Ishikawa (cell line): ENCODE measurements around the gene UNCX.

ENCODE experiments used
- CEBPB ChIP-seq: IDR thresholded peaks from 2 replicates; pipeline ENCODE4 v1.6.1; 2012
- CREB1 ChIP-seq: IDR thresholded peaks from 2 replicates; pipeline ENCODE4 v1.6.1; 2012; ENCODE audit warnings: low read depth
- EGR1 ChIP-seq: IDR thresholded peaks from 2 replicates; pipeline ENCODE4 v1.6.1; 2012
- EP300 ChIP-seq: IDR thresholded peaks from 2 replicates; pipeline ENCODE4 v1.6.1; 2012; ENCODE audit warnings: borderline replicate concordance
- FOXM1 ChIP-seq: IDR thresholded peaks from 2 replicates; pipeline ENCODE4 v1.6.1; 2012; ENCODE audit warnings: low read depth, borderline replicate concordance
- MAX ChIP-seq: IDR thresholded peaks from 2 replicates; pipeline ENCODE4 v1.6.1; 2012
- NFIC ChIP-seq: IDR thresholded peaks from 2 replicates; pipeline ENCODE4 v1.6.1; 2012
- RAD21 ChIP-seq: IDR thresholded peaks from 2 replicates; pipeline ENCODE4 v1.6.1; 2012; ENCODE audit warnings: low read depth
- REST ChIP-seq: IDR thresholded peaks from 2 replicates; pipeline ENCODE4 v1.6.1; 2012; ENCODE audit warnings: low read depth, mild to moderate bottlenecking
- TAF1 ChIP-seq: IDR thresholded peaks from 2 replicates; pipeline ENCODE4 v1.6.1; 2012; ENCODE audit warnings: low read depth, mild to moderate bottlenecking
- TCF12 ChIP-seq: IDR thresholded peaks from 2 replicates; pipeline ENCODE4 v1.6.1; 2012; ENCODE audit warnings: low read depth
- TEAD4 ChIP-seq: IDR thresholded peaks from 2 replicates; pipeline ENCODE4 v1.6.1; 2012
- YY1 ChIP-seq: IDR thresholded peaks from 2 replicates; pipeline ENCODE4 v1.6.1; 2012; ENCODE audit warnings: low read depth
- ZBTB7A ChIP-seq: IDR thresholded peaks from 2 replicates; pipeline ENCODE4 v1.6.1; 2012; ENCODE audit warnings: low read depth
- TF ChIP-seq, protein P1 (sequence below): IDR thresholded peaks from 2 replicates; pipeline ENCODE4 v1.6.1; 2012

UNCX gene

DNA sequence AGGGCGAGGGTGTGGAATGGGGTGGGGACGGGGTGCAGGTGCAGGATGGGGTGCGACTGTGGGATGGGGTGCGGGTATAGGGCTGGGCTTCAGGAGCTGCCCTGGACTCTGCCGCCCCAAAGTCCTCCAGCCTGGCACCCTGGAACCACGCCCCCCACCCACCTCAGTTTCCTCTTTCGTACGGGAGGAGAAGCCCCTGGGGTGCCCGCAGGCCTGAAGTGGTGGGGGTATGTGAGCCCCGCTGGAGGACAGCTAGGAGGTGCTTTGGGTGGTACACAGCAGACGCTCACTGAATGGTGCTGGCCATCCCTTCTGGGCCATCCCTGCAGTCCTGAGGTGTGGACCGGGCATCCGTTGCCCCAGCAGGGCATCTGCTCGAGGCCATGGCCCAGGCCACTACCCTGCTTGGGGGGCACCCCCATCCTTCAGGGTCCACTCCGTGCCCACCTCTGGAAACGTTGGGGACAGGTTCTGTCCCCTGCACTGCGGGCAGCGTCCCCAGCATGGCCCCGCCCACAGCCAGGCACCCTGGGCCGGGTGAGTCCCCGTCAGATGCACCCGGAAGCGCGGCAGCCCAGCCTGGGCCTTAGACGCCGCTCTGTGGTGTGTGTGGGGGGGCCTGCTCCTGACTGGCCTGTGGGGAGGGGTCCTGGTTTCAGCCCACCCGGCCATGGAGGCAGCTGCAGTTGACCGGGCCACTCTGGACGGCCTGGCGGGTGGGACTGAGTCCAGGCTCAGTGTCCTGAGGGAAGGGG lies 41.6 kb downstream of the UNCX start:
- TF ChIP-seq TCF12 = no peak
- TF ChIP-seq EGR1 = no peak
- no peak for TF ChIP-seq YY1
- TF ChIP-seq MAX = no peak
- TF ChIP-seq TEAD4 = no peak
- TF ChIP-seq REST = no peak
- TF ChIP-seq CREB1 = no peak
- TF ChIP-seq NFIC = no peak
- TF ChIP-seq EP300 = no peak

DNA sequence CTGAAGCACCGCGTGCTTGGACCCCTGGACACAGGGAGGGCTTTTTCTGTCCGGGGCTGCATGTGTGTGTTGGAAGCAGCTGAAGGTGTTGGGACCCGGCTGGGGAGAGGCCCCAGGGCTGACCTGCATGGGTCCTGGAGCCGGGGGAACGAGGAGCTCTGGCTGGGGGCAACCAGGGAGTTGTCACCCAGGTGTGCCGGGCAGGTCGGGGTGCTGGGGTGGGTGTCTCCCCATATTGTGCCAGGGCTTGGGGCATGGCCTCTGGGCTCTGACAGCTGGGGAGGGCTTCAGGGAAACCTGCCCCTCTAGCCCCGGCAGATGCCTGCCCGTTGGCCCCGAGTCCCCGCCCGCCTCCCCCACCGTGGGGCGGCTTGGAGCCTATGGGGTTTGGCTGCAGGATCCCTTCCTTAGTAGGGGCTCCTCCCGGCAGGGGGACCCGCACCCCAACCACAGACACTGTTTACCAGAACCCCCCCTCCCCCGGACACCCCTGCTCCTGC lies 42.3 kb downstream of the UNCX start:
- TF ChIP-seq TEAD4 = no peak

DNA sequence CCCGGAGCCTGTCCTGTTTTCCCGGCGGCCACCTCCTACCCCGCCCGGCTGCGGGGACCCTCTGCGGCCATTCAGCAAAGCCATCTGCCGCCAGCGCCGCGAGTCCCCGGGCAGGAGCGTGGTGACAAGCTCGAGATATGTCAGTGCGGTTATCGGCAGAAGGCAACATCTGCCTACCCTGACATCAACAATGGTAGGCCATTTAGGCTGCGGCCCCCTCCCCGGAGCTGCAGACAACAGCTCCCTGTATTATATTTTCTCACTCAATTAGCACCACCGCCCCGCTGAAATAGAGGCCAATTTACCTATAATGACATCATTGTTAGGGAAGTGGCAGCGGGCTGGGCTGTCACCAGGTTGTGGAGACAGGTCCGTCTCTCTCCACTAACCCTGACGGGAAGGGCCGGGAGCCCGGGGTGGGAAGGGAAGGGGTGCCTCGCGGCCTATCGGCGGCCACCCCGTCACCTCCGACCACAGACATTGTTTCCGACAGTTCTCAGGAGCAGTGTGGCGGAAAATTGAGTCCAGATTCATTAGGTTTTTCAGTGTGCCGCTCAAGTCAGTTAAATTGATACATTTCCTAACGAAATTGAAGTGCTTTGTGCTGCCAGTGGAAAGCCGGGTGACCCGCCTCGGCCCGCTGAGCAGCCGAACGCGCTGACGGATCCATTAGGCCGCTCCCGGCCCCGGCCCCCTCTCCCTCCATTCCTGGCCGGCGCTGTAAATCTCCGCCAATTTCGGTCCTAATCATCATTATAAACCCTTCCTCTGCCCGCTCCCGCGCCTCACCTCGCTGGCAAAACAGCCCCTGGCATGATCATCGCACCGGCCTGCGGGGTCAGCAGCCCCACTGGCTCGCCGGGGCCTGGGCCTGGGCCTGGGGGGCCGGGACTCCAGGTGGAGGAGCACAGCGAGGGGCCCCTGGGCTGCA lies 43.0 kb downstream of the UNCX start:
- TF ChIP-seq ZBTB7A (no peak), EP300 (no peak), EGR1 (no peak), MAX (no peak), FOXM1 (no peak), TEAD4 (no peak), TCF12 (no peak), RAD21 (no peak), CREB1 (no peak), NFIC (no peak), YY1 (no peak), REST (no peak), CEBPB (no peak), TAF1 (no peak)
- TF ChIP-seq, protein P1, sequence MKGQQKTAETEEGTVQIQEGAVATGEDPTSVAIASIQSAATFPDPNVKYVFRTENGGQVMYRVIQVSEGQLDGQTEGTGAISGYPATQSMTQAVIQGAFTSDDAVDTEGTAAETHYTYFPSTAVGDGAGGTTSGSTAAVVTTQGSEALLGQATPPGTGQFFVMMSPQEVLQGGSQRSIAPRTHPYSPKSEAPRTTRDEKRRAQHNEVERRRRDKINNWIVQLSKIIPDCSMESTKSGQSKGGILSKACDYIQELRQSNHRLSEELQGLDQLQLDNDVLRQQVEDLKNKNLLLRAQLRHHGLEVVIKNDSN = no peak

DNA sequence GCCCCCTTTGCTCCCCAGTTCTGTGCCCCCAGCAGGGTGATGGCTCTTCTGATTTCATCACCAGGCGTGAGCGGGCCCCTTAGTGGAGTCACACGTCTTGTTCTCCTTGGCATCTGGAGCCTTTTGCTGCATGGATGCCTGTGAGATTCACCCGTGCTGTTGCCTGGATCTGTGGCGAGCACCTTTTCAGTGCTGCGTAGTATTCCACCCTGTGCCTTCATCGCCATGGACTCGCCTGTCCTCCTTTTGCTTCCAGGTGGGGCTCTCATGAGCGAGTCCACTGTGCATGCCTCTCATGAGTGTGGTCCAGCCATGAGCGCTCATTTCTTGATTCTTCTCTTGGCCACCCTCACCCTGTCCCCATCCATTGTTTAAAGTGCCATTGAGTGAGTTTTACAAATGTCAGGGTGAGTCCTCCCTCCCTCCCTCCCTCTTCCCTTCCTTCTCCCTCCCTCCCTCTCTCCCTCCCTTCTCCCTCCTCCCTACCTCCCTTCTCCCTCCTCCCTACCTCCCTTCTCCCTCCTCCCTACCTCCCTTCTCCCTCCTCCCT lies 44.0 kb downstream of the UNCX start:
- TF ChIP-seq RAD21 (no peak), EGR1 (no peak), TEAD4 (no peak)

- no peak for TF ChIP-seq REST
- no peak for TF ChIP-seq TCF12
- no peak for TF ChIP-seq CREB1
- no peak for TF ChIP-seq YY1
- TF ChIP-seq NFIC = no peak
- no peak for TF ChIP-seq TEAD4
- no peak for TF ChIP-seq EGR1
Observed at GRCh38 chr7:1278543-1278942, 45.9 kb downstream of the UNCX start.
